HepG2 (cell line): ENCODE data around the gene ANTXR1. TPM values are rescaled to one million over a fixed set of nuclear protein-coding genes. Genes with fewer than 3 reads are reported as not detected.

Experiments
- ATAC-seq: fragments of 200-7000 bp; cut with Tn5 transposase; 3 replicates; pipeline ENCODE4 v1.9.1; 2020; ENCODE audit warnings: mild to moderate bottlenecking, moderate library complexity
- BruUV-seq: library from RNA; stranded (reverse); fragments of 400-500 nt; replicated peaks from 2 replicates; lab custom pipeline; 2021; lab: Mats Ljungman, UMichigan
- CTCF ChIA-PET: fragments of 300-600 bp; formaldehyde crosslinking; extraction: SDS; loops from one replicate; lab custom pipeline; 2021; ENCODE audit warnings: low total read pairs, inconsistent platforms, low intra/inter-chr PET ratio; lab: Yijun Ruan, JAX
- POLR2A ChIA-PET: fragments of 350-600 bp; sonication (Branson Sonifier 250); formaldehyde crosslinking; loops from one replicate; lab custom pipeline; 2020; ENCODE audit warnings: antibody characterized with exemption, inconsistent platforms; lab: Yijun Ruan, JAX
- DNase-seq: peaks from one replicate; pipeline ENCODE4 v3.0.0-alpha.2; 2015; ENCODE audit warnings: low spot score
- FAIRE-seq: peaks from 3 replicates; lab custom pipeline; 2011; peaks lifted over from hg19 to GRCh38; lab: Jason Lieb, UNC
- H2AFZ ChIP-seq: one replicate; pipeline ENCODE4 v1.6.1; 2011; ENCODE audit warnings: low read length, inconsistent platforms
- H3K27ac ChIP-seq: fragments of 300-600 bp; 3 replicates; pipeline ENCODE4 v1.8.0; 2011; ENCODE audit warnings: mixed run types, mild to moderate bottlenecking, mixed read lengths, low read length, inconsistent platforms; ENCODE audit not compliant: insufficient read depth; ENCODE audit errors: extremely low read length
- H3K27me3 ChIP-seq, 2 experiments: fragments of 200-600 bp in 1 of 2; 2 replicates in 1 of 2; 3 replicates in 1 of 2; pipeline versions ENCODE4 v1.6.0 to v1.8.0; 2011; ENCODE audit warnings: low read length in 2 of 2, mild to moderate bottlenecking in 2 of 2, moderate library complexity in 2 of 2, inconsistent platforms in 1 of 2; ENCODE audit not compliant: insufficient read depth in 2 of 2, control insufficient read depth in 1 of 2
- H3K36me3 ChIP-seq, 2 experiments: fragments of 200-600 bp in 1 of 2; replicated peaks in 1 of 2; 2 replicates in 1 of 2; 3 replicates in 1 of 2; pipeline versions ENCODE4 v1.5.1 to v1.8.0; 2011; ENCODE audit warnings: low read length in 2 of 2, inconsistent platforms in 1 of 2; ENCODE audit not compliant: insufficient read depth in 2 of 2, control insufficient read depth in 1 of 2
- H3K4me1 ChIP-seq: 2 replicates; pipeline ENCODE4 v1.5.1; 2012; ENCODE audit warnings: low read length, inconsistent platforms; ENCODE audit not compliant: insufficient read depth
- H3K4me2 ChIP-seq: 2 replicates; pipeline ENCODE4 v1.6.0; 2011; ENCODE audit warnings: low read depth, low read length, inconsistent platforms
- H3K4me3 ChIP-seq, 3 experiments: fragments of 200-600 bp in 1 of 3; sonication (generic), shearing (Covaris generic) in 1 of 3; replicated peaks in 1 of 3; 2 replicates each; pipeline ENCODE4 v1.5.1; 2011 to 2016; ENCODE audit warnings: low read length in 3 of 3, inconsistent platforms in 2 of 3, low read depth in 2 of 3, mild to moderate bottlenecking in 2 of 3, control low read depth in 1 of 3, mixed read lengths in 1 of 3; ENCODE audit not compliant: insufficient read depth in 1 of 3
- H3K79me2 ChIP-seq: one replicate; pipeline ENCODE4 v1.6.1; 2011; ENCODE audit warnings: low read length, inconsistent platforms; ENCODE audit not compliant: insufficient read depth
- H3K9ac ChIP-seq: 2 replicates; pipeline ENCODE4 v1.6.0; 2011; ENCODE audit warnings: mild to moderate bottlenecking, low read depth, low read length, inconsistent platforms; ENCODE audit not compliant: insufficient read depth
- H3K9me3 ChIP-seq: 2 replicates; pipeline ENCODE4 v1.5.1; 2012; ENCODE audit warnings: mild to moderate bottlenecking, low read length
- H4K20me1 ChIP-seq: 2 replicates; pipeline ENCODE4 v1.6.0; 2011; ENCODE audit warnings: inconsistent platforms, mild to moderate bottlenecking, low read length, moderate library complexity; ENCODE audit not compliant: insufficient read depth
- AGO2 ChIP-seq: fragments of 200-400 bp; formaldehyde crosslinking; optimal IDR thresholded peaks from 2 replicates; pipeline ENCODE3; 2017; ENCODE audit warnings: mild to moderate bottlenecking, low read depth, low read length, moderate library complexity
- REL ChIP-seq: sonication (generic); formaldehyde crosslinking; conservative IDR thresholded peaks from 2 replicates; pipeline ENCODE4 v1.8.0; 2022; ENCODE audit warnings: mild to moderate bottlenecking, missing genetic modification reagents, moderate library complexity
- SP5 ChIP-seq: IDR thresholded peaks from 2 replicates; pipeline ENCODE4 v1.6.1; 2016; ENCODE audit warnings: low read depth, borderline replicate concordance
- THAP11 ChIP-seq: IDR thresholded peaks from 2 replicates; pipeline ENCODE4 v1.6.1; 2016; ENCODE audit warnings: missing biosample characterization, missing genetic modification reagents
- ZEB1 ChIP-seq: IDR thresholded peaks from 2 replicates; pipeline ENCODE4 v1.6.1; 2012; ENCODE audit warnings: mild to moderate bottlenecking, low read depth, inconsistent platforms; ENCODE audit not compliant: insufficient replicate concordance
- ZNF276 ChIP-seq: sonication (generic); formaldehyde crosslinking; IDR thresholded peaks from 2 replicates; pipeline ENCODE4 v1.4.0; 2020; ENCODE audit warnings: mild to moderate bottlenecking, low read depth, missing genetic modification reagents
- ZNF800 ChIP-seq: sonication (generic); formaldehyde crosslinking; IDR thresholded peaks from 2 replicates; pipeline ENCODE4 v1.4.0; 2020; ENCODE audit warnings: missing genetic modification reagents
- WGBS: methylation state at CpG from one replicate; pipeline ENCODE4 v1.1.6; 2017; ENCODE audit warnings: low lambda C conversion rate; 5-methylcytosine and 5-hydroxymethylcytosine counted together
- in situ Hi-C: cut with HindIII; loops from 2 replicates; pipeline ENCODE4 v1.10.0; 2017; ENCODE audit warnings: low pct_unique_long_range_greater_than_20kb; ENCODE audit not compliant: extremely low pct_ligation_motif_present
- intact Hi-C: fragments of 100-400 bp; cut with micrococcal nuclease; formaldehyde crosslinking; loops from one replicate; pipeline ENCODE4 v1.10.0; 2022; ENCODE audit not compliant: unreplicated experiment
- polyA plus RNA-seq, 8 experiments: library from polyadenylated mRNA; depleted of rRNA in 3 of 8; stranded (reverse) in 7 of 8; unstranded in 1 of 8; fragments of >200 nt; fragmentation: Illumina TruSeq in 4 of 8; extraction: Trizol in 4 of 8; gene quantifications; 2 replicates each; pipeline versions ENCODE4 v1.2.1 to v1.2.3, GENCODE V29; 2011 to 2016; ENCODE audit warnings: low read depth in 4 of 8, missing spikeins in 1 of 8, mixed read lengths in 1 of 8; ENCODE audit not compliant: insufficient read depth in 1 of 8
- total RNA-seq, 5 experiments: library from RNA; depleted of rRNA; stranded (reverse); fragments of >200 nt; fragmentation: Illumina TruSeq; extraction: Trizol; gene quantifications; 2 replicates each; pipeline ENCODE4 v1.2.3, GENCODE V29; 2016; ENCODE audit warnings: low read depth in 1 of 5

ANTXR1 gene
- total and polyA plus RNA-seq, 2 of the 13 experiments (the other 11 are each of a cell fraction or from before 2014, with no cell fraction given), result 4.5 to 12.7 TPM

GRCh38 chr2:69134306-69134945, 121.4 kb downstream of the ANTXR1 start (continued):
- TF ChIP-seq ZNF276 (CRISPR knock-in tag) (no peak), ZEB1 (no peak), ZNF800 (no peak)

- FAIRE-seq, result no peak
- intact Hi-C loops (no loop called here), in situ Hi-C loops (no loop called here)
- 69% methylated on average over 5 of the region's 5 CpGs for WGBS
- no peak overlapping the region for H3K27ac ChIP-seq
- TF ChIP-seq THAP11 (no peak), AGO2 (no peak), REL (no peak), SP5 (CRISPR knock-in tag) (no peak)
- H3K9me3 ChIP-seq, result no peaks in the 10 kb centered on the region
- no peak for ATAC-seq
- CTCF ChIA-PET, result no interaction called here
- H3K27me3 ChIP-seq, result no peaks in the 10 kb centered on the region
- H3K9ac ChIP-seq, result no peak overlapping the region
- no peaks in the 10 kb centered on the region for H3K4me1 ChIP-seq
- H3K79me2 ChIP-seq, result no peaks in the 10 kb centered on the region
- no peak overlapping the region for H3K4me2 ChIP-seq
- no peak overlapping the region for H2AFZ ChIP-seq
- BruUV-seq, result no TSS peak
- POLR2A ChIA-PET, result no interaction called here
- H3K36me3 ChIP-seq, result no peaks in the 10 kb centered on the region
- no peak for DNase-seq
- H3K4me3 ChIP-seq, result no peak overlapping the region
- H4K20me1 ChIP-seq, result no peaks in the 10 kb centered on the region
These were observed 125.3 kb downstream of the ANTXR1 start for GRCh38 chr2:69138247-69138772.
